Astrocyte (in vitro differentiated cells and primary cell): Measurements from ENCODE around the gene CDC14B. TPM values are rescaled to one million over a fixed set of nuclear protein-coding genes. Genes with fewer than 3 reads are reported as not detected.

Experiments
- DNase-seq: peaks from one replicate; pipeline ENCODE4 v3.0.0-alpha.2; 2010; ENCODE audit warnings: low read depth
- FAIRE-seq: peaks from 2 replicates; lab custom pipeline; 2011; peaks lifted over from hg19 to GRCh38; lab: Jason Lieb, UNC
- H2AFZ ChIP-seq: 2 replicates; pipeline ENCODE4 v1.6.0; 2012; ENCODE audit warnings: low read depth, low read length, inconsistent platforms
- H3K27ac ChIP-seq: 2 replicates; pipeline ENCODE4 v1.5.1; 2011; ENCODE audit warnings: low read depth, low read length, inconsistent platforms
- H3K27me3 ChIP-seq: 2 replicates; pipeline ENCODE4 v1.6.0; 2011; ENCODE audit warnings: low read length, inconsistent platforms; ENCODE audit not compliant: insufficient read depth
- H3K36me3 ChIP-seq: 2 replicates; pipeline ENCODE4 v1.5.1; 2011; ENCODE audit warnings: low read length, inconsistent platforms; ENCODE audit not compliant: insufficient read depth
- H3K4me1 ChIP-seq: 2 replicates; pipeline ENCODE4 v1.5.1; 2011; ENCODE audit warnings: low read length, inconsistent platforms; ENCODE audit not compliant: insufficient read depth
- H3K4me2 ChIP-seq: 2 replicates; pipeline ENCODE4 v1.6.0; 2012; ENCODE audit warnings: low read length, inconsistent platforms
- H3K4me3 ChIP-seq: 2 replicates; pipeline ENCODE4 v1.5.1; 2011; ENCODE audit warnings: low read depth, mild to moderate bottlenecking, low read length, inconsistent platforms; ENCODE audit not compliant: insufficient read depth
- H3K79me2 ChIP-seq: 2 replicates; pipeline ENCODE4 v1.6.0; 2012; ENCODE audit warnings: mild to moderate bottlenecking, low read length, inconsistent platforms; ENCODE audit not compliant: insufficient read depth
- H3K9ac ChIP-seq: 2 replicates; pipeline ENCODE4 v1.6.0; 2012; ENCODE audit warnings: mild to moderate bottlenecking, low read length, inconsistent platforms
- H3K9me3 ChIP-seq: 2 replicates; pipeline ENCODE4 v1.5.1; 2012; ENCODE audit warnings: low read depth, mild to moderate bottlenecking, low read length, inconsistent platforms; ENCODE audit not compliant: insufficient read depth
- H4K20me1 ChIP-seq: 2 replicates; pipeline ENCODE4 v1.6.0; 2012; ENCODE audit warnings: low read length, inconsistent platforms; ENCODE audit not compliant: insufficient read depth
- H3K27ac Mint-ChIP-seq: one replicate; pipeline ENCODE4 v1.8.0; 2021; ENCODE audit warnings: mild to moderate bottlenecking, mixed read lengths; ENCODE audit not compliant: unreplicated experiment
- H3K27me3 Mint-ChIP-seq: one replicate; pipeline ENCODE4 v1.8.0; 2021; ENCODE audit warnings: low read depth, mixed read lengths; ENCODE audit not compliant: unreplicated experiment
- H3K36me3 Mint-ChIP-seq: one replicate; pipeline ENCODE4 v1.8.0; 2021; ENCODE audit warnings: low read depth, mixed read lengths; ENCODE audit not compliant: unreplicated experiment
- H3K4me1 Mint-ChIP-seq: one replicate; pipeline ENCODE4 v1.8.0; 2021; ENCODE audit warnings: low read depth, mixed read lengths; ENCODE audit not compliant: unreplicated experiment
- H3K4me3 Mint-ChIP-seq: one replicate; pipeline ENCODE4 v1.8.0; 2021; ENCODE audit warnings: mild to moderate bottlenecking, moderate library complexity, mixed read lengths; ENCODE audit not compliant: unreplicated experiment
- H3K9me3 Mint-ChIP-seq: one replicate; pipeline ENCODE4 v1.8.0; 2021; ENCODE audit warnings: mild to moderate bottlenecking, mixed read lengths; ENCODE audit not compliant: unreplicated experiment
- EZH2 ChIP-seq: IDR thresholded peaks from 2 replicates; pipeline ENCODE4 v1.6.1; 2012; ENCODE audit warnings: mild to moderate bottlenecking, low read length, inconsistent platforms; ENCODE audit not compliant: insufficient read depth
- total RNA-seq: library from RNA; stranded (reverse); gene quantifications from 2 replicates; pipeline ENCODE4 v1.2.1, GENCODE V29; 2021
- TF ChIP-seq, protein P1 (sequence below): IDR thresholded peaks from 2 replicates; pipeline ENCODE4 v1.5.1; 2011; ENCODE audit warnings: low read depth, mild to moderate bottlenecking, inconsistent platforms, low read length, moderate library complexity; ENCODE audit not compliant: insufficient read depth

The CDC14B gene
- total RNA-seq, 1 donor from 2014 or later = 22.5 TPM

- no peak for TF ChIP-seq EZH2
- TF ChIP-seq, protein P1, sequence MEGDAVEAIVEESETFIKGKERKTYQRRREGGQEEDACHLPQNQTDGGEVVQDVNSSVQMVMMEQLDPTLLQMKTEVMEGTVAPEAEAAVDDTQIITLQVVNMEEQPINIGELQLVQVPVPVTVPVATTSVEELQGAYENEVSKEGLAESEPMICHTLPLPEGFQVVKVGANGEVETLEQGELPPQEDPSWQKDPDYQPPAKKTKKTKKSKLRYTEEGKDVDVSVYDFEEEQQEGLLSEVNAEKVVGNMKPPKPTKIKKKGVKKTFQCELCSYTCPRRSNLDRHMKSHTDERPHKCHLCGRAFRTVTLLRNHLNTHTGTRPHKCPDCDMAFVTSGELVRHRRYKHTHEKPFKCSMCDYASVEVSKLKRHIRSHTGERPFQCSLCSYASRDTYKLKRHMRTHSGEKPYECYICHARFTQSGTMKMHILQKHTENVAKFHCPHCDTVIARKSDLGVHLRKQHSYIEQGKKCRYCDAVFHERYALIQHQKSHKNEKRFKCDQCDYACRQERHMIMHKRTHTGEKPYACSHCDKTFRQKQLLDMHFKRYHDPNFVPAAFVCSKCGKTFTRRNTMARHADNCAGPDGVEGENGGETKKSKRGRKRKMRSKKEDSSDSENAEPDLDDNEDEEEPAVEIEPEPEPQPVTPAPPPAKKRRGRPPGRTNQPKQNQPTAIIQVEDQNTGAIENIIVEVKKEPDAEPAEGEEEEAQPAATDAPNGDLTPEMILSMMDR = no peak
- H3K4me2 ChIP-seq = peak overlapping the region; percentile 93
Measured at GRCh38 chr9:96565671-96566497, 53.8 kb downstream of the CDC14B start.

DNA sequence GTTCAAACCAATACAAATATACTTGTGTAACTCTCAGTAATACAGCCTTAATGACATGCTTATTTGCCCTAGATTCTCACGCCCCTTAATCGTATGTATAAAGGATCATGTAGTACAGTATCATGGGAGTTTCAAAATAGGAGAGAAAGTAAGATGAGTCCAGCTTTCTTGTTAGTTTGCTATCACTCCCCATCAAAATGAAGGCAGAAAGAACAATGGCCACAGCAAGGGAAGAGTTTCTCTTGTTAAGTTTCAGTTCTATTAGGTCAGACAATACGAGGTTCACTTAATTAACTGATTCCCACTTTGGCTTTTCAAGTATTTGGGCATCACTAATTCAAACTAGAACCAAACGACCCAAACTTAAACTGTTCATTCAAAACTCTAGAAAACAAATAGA is 55.4 kb downstream of the CDC14B start:
- peaks cover 6% of the 10 kb centered on the region for H3K36me3 Mint-ChIP-seq
- Histone ChIP-seq H3K4me1 (peaks cover 7% of the 10 kb centered on the region), H3K36me3 (no peaks in the 10 kb centered on the region), H3K27me3 (no peaks in the 10 kb centered on the region), H3K27ac (no peak overlapping the region), H2AFZ (no peak overlapping the region), H3K9ac (no peak overlapping the region), H4K20me1 (no peaks in the 10 kb centered on the region), H3K4me3 (no peak overlapping the region), H3K9me3 (no peaks in the 10 kb centered on the region), H3K4me2 (no peak overlapping the region), H3K79me2 (no peaks in the 10 kb centered on the region)
- H3K4me3 Mint-ChIP-seq = no peak overlapping the region
- H3K27ac Mint-ChIP-seq = no peak overlapping the region
- DNase-seq (no peak), FAIRE-seq (no peak)
- H3K27me3 Mint-ChIP-seq = no peaks in the 10 kb centered on the region
- TF ChIP-seq EZH2 = no peak
- TF ChIP-seq, protein P1 = no peak
- H3K9me3 Mint-ChIP-seq = no peaks in the 10 kb centered on the region
- peaks cover 9% of the 10 kb centered on the region for H3K4me1 Mint-ChIP-seq

More at GRCh38 chr9:96565671-96566497, 53.8 kb downstream of the CDC14B start:
- Histone ChIP-seq H2AFZ (peak overlapping the region; percentile 76), H3K27ac (no peak overlapping the region), H3K4me1 (peaks cover 7% of the 10 kb centered on the region), H3K9me3 (no peaks in the 10 kb centered on the region), H3K79me2 (no peaks in the 10 kb centered on the region), H3K4me3 (peak overlapping the region; percentile 63), H3K9ac (peak overlapping the region; percentile 75), H3K36me3 (no peaks in the 10 kb centered on the region), H3K27me3 (no peaks in the 10 kb centered on the region), H4K20me1 (no peaks in the 10 kb centered on the region)
- Mint-ChIP-seq H3K36me3 (no peaks in the 10 kb centered on the region), H3K27ac (no peak overlapping the region), H3K4me1 (peaks cover 9% of the 10 kb centered on the region), H3K27me3 (no peaks in the 10 kb centered on the region), H3K9me3 (no peaks in the 10 kb centered on the region), H3K4me3 (peak overlapping the region; percentile 83)
- FAIRE-seq = peak; percentile 52
- DNase-seq = peak; percentile 33
